ENCODE data around the gene ABLIM2. TPM values are rescaled to one million over a fixed set of nuclear protein-coding genes. Genes with fewer than 3 reads are reported as not detected.

ABLIM2 gene
- total and polyA plus RNA-seq, 2 experiments from 2014 or later = 1.5 to 4.3 TPM

- no peaks in the 10 kb centered on the region for H3K79me2 ChIP-seq (replicated peaks; ENCODE audit: insufficient read depth)
- H3K36me3 ChIP-seq (ENCODE audit: insufficient read depth) = no peaks in the 10 kb centered on the region
- DNase-seq (ENCODE audit: low spot score) (no peak), ATAC-seq (no peak)
- no peaks in the 10 kb centered on the region for H3F3A ChIP-seq (replicated peaks; ENCODE audit: low read depth)
- Mint-ChIP-seq H3K9me3 (no peaks in the 10 kb centered on the region), H3K27ac (no peak overlapping the region), H3K36me3 (ENCODE audit: low read depth) (no peaks in the 10 kb centered on the region; the same call in 2 of the 3 replicates), H3K4me3 (no peak overlapping the region), H3K27me3 (ENCODE audit: insufficient read depth, low read depth, poor library complexity) (peaks cover 9% of the 10 kb centered on the region), H3K4me1 (peaks cover 13% of the 10 kb centered on the region)
- no peak overlapping the region for H3K4me2 ChIP-seq
- H3K4me3 ChIP-seq = no peak overlapping the region
- no peak overlapping the region for H3K27ac ChIP-seq (ENCODE audit: low read depth)
- no peak for TF ChIP-seq ZNF462 (CRISPR knock-in tag; IDR thresholded peaks at IDR 0.05)
- no peak for TF ChIP-seq STAT1 (IDR thresholded peaks at IDR 0.05; ENCODE audit: unreplicated experiment)
- no peak for TF ChIP-seq ZNF114 (CRISPR knock-in tag; IDR thresholded peaks at IDR 0.05)
- no peak for TF ChIP-seq POLR2AphosphoS5 (IDR thresholded peaks at IDR 0.05; ENCODE audit: low read depth)
- TF ChIP-seq JUNB (IDR thresholded peaks at IDR 0.05; ENCODE audit: unreplicated experiment) = no peak
- no peak for TF ChIP-seq EZH2phosphoT487 (IDR thresholded peaks at IDR 0.05; ENCODE audit: unreplicated experiment)
- no peak for TF ChIP-seq CREB1 (CRISPR knock-in tag; IDR thresholded peaks at IDR 0.05; ENCODE audit: low read depth)
- TF ChIP-seq REST (IDR thresholded peaks at IDR 0.05; ENCODE audit: unreplicated experiment) = no peak
- no peak for TF ChIP-seq CTCF (conservative IDR thresholded peaks at IDR 0.05; ENCODE audit: low read depth in 2 of 2)
- no peak for TF ChIP-seq NANOG (IDR thresholded peaks at IDR 0.05; ENCODE audit: borderline replicate concordance)
- TF ChIP-seq ZNF331 (CRISPR knock-in tag; IDR thresholded peaks at IDR 0.05; ENCODE audit: low read depth) = no peak
- no peak for TF ChIP-seq EZH2 (IDR thresholded peaks at IDR 0.05; ENCODE audit: low read depth, unreplicated experiment)
- TF ChIP-seq ETS1 (IDR thresholded peaks at IDR 0.05) = no peak
- no peaks in the 10 kb centered on the region for H4K20me1 ChIP-seq (replicated peaks; ENCODE audit: insufficient read depth)
- no peaks in the 10 kb centered on the region for H3K9me2 ChIP-seq (ENCODE audit: insufficient read depth)
- no peak overlapping the region for H2AFZ ChIP-seq
- no peaks in the 10 kb centered on the region for H3K27me3 ChIP-seq (ENCODE audit: insufficient read depth)
- H3K4me1 ChIP-seq (ENCODE audit: insufficient read depth) = no peaks in the 10 kb centered on the region
Observed at GRCh38 chr4:8001564-8002355, 156.9 kb downstream of the ABLIM2 start.
